HepG2 (cell line): Measurements from ENCODE around the gene PNKD. TPM values are rescaled to one million over a fixed set of nuclear protein-coding genes. Genes with fewer than 3 reads are reported as not detected.

Source experiments
- ISL2 ChIP-seq: sonication (generic); formaldehyde crosslinking; IDR thresholded peaks from 2 replicates; pipeline ENCODE4 v1.5.0; 2020; ENCODE audit warnings: missing genetic modification reagents
- MTF1 ChIP-seq: sonication (generic); formaldehyde crosslinking; IDR thresholded peaks from 2 replicates; pipeline ENCODE4 v1.5.0; 2020; ENCODE audit warnings: missing genetic modification reagents
- NR2F2 ChIP-seq: IDR thresholded peaks from 2 replicates; pipeline ENCODE4 v1.6.1; 2012; ENCODE audit warnings: low read depth, inconsistent platforms, borderline replicate concordance
- PATZ1 ChIP-seq: sonication (generic); formaldehyde crosslinking; IDR thresholded peaks from 2 replicates; pipeline ENCODE4 v1.4.0; 2020; ENCODE audit warnings: missing genetic modification reagents
- PRDM10 ChIP-seq: sonication (generic); formaldehyde crosslinking; IDR thresholded peaks from 2 replicates; pipeline ENCODE4 v1.4.0; 2020; ENCODE audit warnings: low read depth, missing genetic modification reagents
- RAD21 ChIP-seq: fragments of 450-650 bp; formaldehyde crosslinking; IDR thresholded peaks from 2 replicates; pipeline ENCODE4 v1.5.0; 2020; ENCODE audit warnings: mild to moderate bottlenecking
- TCF12 ChIP-seq, 2 experiments: fragments of 450-650 bp in 1 of 2; sonication (generic) in 1 of 2; formaldehyde crosslinking in 1 of 2; IDR thresholded peaks; 2 replicates each; pipeline versions ENCODE4 v1.6.1 to v1.8.0; 2017 to 2022; ENCODE audit warnings: antibody characterized with exemption in 1 of 2, mild to moderate bottlenecking in 1 of 2, missing genetic modification reagents in 1 of 2, moderate library complexity in 1 of 2
- ZFP36L2 ChIP-seq: sonication (generic); formaldehyde crosslinking; IDR thresholded peaks from 2 replicates; pipeline ENCODE4 v1.4.0; 2020; ENCODE audit warnings: missing genetic modification reagents
- ZNF263 ChIP-seq: sonication (generic); formaldehyde crosslinking; IDR thresholded peaks from 2 replicates; pipeline ENCODE4 v1.4.0; 2020; ENCODE audit warnings: missing genetic modification reagents
- ZNF33B ChIP-seq: sonication (generic); formaldehyde crosslinking; IDR thresholded peaks from 2 replicates; pipeline ENCODE4 v1.5.1; 2020; ENCODE audit warnings: mild to moderate bottlenecking, missing genetic modification reagents
- ZNF749 ChIP-seq: sonication (generic); formaldehyde crosslinking; IDR thresholded peaks from 2 replicates; pipeline ENCODE4 v1.8.0; 2022; ENCODE audit warnings: mild to moderate bottlenecking, missing genetic modification reagents, moderate library complexity, borderline replicate concordance
- polyA plus RNA-seq, 8 experiments: library from polyadenylated mRNA; depleted of rRNA in 3 of 8; stranded (reverse) in 7 of 8; unstranded in 1 of 8; fragments of >200 nt; fragmentation: Illumina TruSeq in 4 of 8; extraction: Trizol in 4 of 8; gene quantifications; 2 replicates each; pipeline versions ENCODE4 v1.2.1 to v1.2.3, GENCODE V29; 2011 to 2016; ENCODE audit warnings: low read depth in 4 of 8, missing spikeins in 1 of 8, mixed read lengths in 1 of 8; ENCODE audit not compliant: insufficient read depth in 1 of 8
- total RNA-seq, 5 experiments: library from RNA; depleted of rRNA; stranded (reverse); fragments of >200 nt; fragmentation: Illumina TruSeq; extraction: Trizol; gene quantifications; 2 replicates each; pipeline ENCODE4 v1.2.3, GENCODE V29; 2016; ENCODE audit warnings: low read depth in 1 of 5
- TF ChIP-seq, protein P1 (sequence below): sonication (generic); formaldehyde crosslinking; IDR thresholded peaks from 2 replicates; pipeline ENCODE4 v1.5.0; 2020; ENCODE audit warnings: mild to moderate bottlenecking, missing genetic modification reagents, borderline replicate concordance
- TF ChIP-seq, protein P2 (sequence below): fragments of 450-650 bp; IDR thresholded peaks from 2 replicates; pipeline ENCODE4 v1.6.1; 2016
- TF ChIP-seq, protein P3 (sequence below): sonication (generic); formaldehyde crosslinking; IDR thresholded peaks from 2 replicates; pipeline ENCODE4 v1.8.0; 2022; ENCODE audit warnings: mild to moderate bottlenecking, missing genetic modification reagents

The PNKD gene
- total and polyA plus RNA-seq, 2 of the 13 experiments (the other 11 are each of a cell fraction or from before 2014, with no cell fraction given), result 55.9 to 80.4 TPM

- TF ChIP-seq, protein P1, sequence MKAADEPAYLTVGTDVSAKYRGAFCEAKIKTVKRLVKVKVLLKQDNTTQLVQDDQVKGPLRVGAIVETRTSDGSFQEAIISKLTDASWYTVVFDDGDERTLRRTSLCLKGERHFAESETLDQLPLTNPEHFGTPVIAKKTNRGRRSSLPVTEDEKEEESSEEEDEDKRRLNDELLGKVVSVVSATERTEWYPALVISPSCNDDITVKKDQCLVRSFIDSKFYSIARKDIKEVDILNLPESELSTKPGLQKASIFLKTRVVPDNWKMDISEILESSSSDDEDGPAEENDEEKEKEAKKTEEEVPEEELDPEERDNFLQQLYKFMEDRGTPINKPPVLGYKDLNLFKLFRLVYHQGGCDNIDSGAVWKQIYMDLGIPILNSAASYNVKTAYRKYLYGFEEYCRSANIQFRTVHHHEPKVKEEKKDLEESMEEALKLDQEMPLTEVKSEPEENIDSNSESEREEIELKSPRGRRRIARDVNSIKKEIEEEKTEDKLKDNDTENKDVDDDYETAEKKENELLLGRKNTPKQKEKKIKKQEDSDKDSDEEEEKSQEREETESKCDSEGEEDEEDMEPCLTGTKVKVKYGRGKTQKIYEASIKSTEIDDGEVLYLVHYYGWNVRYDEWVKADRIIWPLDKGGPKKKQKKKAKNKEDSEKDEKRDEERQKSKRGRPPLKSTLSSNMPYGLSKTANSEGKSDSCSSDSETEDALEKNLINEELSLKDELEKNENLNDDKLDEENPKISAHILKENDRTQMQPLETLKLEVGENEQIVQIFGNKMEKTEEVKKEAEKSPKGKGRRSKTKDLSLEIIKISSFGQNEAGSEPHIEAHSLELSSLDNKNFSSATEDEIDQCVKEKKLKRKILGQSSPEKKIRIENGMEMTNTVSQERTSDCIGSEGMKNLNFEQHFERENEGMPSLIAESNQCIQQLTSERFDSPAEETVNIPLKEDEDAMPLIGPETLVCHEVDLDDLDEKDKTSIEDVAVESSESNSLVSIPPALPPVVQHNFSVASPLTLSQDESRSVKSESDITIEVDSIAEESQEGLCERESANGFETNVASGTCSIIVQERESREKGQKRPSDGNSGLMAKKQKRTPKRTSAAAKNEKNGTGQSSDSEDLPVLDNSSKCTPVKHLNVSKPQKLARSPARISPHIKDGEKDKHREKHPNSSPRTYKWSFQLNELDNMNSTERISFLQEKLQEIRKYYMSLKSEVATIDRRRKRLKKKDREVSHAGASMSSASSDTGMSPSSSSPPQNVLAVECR (CRISPR knock-in tag), result no peak; the same call in 1 of the 2 replicates
- TF ChIP-seq, protein P2, sequence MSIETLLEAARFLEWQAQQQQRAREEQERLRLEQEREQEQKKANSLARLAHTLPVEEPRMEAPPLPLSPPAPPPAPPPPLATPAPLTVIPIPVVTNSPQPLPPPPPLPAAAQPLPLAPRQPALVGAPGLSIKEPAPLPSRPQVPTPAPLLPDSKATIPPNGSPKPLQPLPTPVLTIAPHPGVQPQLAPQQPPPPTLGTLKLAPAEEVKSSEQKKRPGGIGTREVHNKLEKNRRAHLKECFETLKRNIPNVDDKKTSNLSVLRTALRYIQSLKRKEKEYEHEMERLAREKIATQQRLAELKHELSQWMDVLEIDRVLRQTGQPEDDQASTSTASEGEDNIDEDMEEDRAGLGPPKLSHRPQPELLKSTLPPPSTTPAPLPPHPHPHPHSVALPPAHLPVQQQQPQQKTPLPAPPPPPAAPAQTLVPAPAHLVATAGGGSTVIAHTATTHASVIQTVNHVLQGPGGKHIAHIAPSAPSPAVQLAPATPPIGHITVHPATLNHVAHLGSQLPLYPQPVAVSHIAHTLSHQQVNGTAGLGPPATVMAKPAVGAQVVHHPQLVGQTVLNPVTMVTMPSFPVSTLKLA, result no peak
- peak; percentile 82 for TF ChIP-seq PATZ1 (CRISPR knock-in tag)
- no peak for TF ChIP-seq TCF12 (IDR thresholded peaks at IDR 0.05)
- no peak for TF ChIP-seq TCF12 (CRISPR knock-in tag; IDR thresholded peaks at IDR 0.05)
- TF ChIP-seq RAD21 (CRISPR knock-in tag), result peak; percentile 95
- TF ChIP-seq ISL2 (CRISPR knock-in tag), result 0 out of 2 replicates have a peak, but pooled peaks have one; percentile 3
- peak; percentile 93 for TF ChIP-seq ZNF263
- TF ChIP-seq, protein P3, sequence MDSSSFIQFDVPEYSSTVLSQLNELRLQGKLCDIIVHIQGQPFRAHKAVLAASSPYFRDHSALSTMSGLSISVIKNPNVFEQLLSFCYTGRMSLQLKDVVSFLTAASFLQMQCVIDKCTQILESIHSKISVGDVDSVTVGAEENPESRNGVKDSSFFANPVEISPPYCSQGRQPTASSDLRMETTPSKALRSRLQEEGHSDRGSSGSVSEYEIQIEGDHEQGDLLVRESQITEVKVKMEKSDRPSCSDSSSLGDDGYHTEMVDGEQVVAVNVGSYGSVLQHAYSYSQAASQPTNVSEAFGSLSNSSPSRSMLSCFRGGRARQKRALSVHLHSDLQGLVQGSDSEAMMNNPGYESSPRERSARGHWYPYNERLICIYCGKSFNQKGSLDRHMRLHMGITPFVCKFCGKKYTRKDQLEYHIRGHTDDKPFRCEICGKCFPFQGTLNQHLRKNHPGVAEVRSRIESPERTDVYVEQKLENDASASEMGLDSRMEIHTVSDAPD, result peak; percentile 67; the same call in 1 of the 2 replicates
- no peak for TF ChIP-seq ZFP36L2 (CRISPR knock-in tag)
- TF ChIP-seq ZNF33B (CRISPR knock-in tag), result peak; percentile 77; the same call in 1 of the 2 replicates
- TF ChIP-seq PRDM10 (CRISPR knock-in tag), result 0 out of 2 replicates have a peak, but pooled peaks have one; percentile 44
- 0 out of 2 replicates have a peak, but pooled peaks have one; percentile 11 for TF ChIP-seq NR2F2
- no peak for TF ChIP-seq ZNF749 (CRISPR knock-in tag)
- TF ChIP-seq MTF1 (CRISPR knock-in tag), result no peak
Measured at GRCh38 chr2:218272531-218273212, 2.4 kb downstream of the PNKD start (continued).
